Gastroesophageal sphincter (tissue), 3 donors: Measurements from ENCODE around the gene C1GALT1.

Experiments used
- EP300 ChIP-seq: sonication (generic); formaldehyde crosslinking; IDR thresholded peaks from one replicate; pipeline ENCODE4 v1.6.1; 2017; ENCODE audit warnings: antibody characterized with exemption, mild to moderate bottlenecking
- POLR2A ChIP-seq, 2 donors: fragments of 450-650 bp; IDR thresholded peaks; one replicate each; pipeline ENCODE4 v1.6.1; 2017; ENCODE audit warnings: antibody characterized with exemption in 2 of 2, mild to moderate bottlenecking in 2 of 2, moderate library complexity in 1 of 2
- POLR2AphosphoS5 ChIP-seq: sonication (generic); formaldehyde crosslinking; IDR thresholded peaks from one replicate; pipeline ENCODE4 v1.6.1; 2017; ENCODE audit warnings: antibody characterized with exemption
- TF ChIP-seq, protein P1 (sequence below), 4 experiments: fragments of 200-600 bp in 2 of 4; fragments of 450-650 bp in 2 of 4; sonication (generic) in 1 of 4; IDR thresholded peaks; one replicate each; pipeline ENCODE4 v1.5.1; 2017 to 2019; ENCODE audit warnings: antibody characterized with exemption in 4 of 4, mild to moderate bottlenecking in 2 of 4, moderate library complexity in 2 of 4

DNA sequence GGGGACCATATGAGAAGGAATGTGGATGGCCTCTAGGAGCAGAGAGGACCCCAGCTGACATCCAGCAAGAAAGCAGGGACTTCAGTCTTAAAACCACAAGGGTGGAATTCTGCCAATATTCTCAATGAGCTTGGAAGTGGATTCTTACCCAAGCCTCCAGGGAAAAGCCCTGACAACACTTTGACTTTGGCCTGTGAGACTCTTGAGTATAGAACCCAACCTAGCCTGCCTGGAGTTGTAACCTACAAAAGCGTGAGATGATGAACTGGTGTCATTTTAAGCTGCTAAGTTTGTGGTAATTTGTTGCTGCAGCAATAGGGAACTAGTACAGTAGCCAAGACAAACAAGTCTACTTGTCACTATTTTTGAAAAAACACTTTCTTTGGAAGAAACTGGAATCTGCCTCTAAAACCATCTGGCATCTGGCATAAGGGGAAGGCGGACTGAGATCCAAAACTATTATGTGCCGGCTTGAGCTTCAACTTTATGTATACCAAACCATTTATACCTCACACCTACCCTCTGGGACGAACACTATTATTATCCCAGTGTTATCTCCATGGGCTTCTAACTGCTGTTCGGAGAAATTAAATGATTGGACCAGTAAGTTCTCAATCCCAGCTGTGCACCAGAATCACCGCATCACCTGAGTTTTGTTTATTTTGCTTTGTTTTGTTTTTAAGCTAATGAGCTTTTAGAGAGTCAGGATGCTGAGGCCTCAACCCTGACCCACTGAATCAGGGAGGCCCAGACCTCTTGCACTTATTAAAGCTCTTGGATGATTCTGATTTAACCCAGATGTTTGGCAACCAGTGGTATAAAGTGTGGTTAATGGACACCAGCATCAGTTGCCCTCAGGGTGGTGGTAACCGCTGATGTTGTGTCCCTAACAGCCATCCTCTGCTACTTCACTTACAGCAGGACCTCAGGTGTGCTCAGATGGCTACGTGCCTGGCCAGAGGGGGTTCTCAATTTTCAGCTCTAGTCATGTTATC is 83.0 kb downstream of the C1GALT1 start:
- TF ChIP-seq, protein P1, sequence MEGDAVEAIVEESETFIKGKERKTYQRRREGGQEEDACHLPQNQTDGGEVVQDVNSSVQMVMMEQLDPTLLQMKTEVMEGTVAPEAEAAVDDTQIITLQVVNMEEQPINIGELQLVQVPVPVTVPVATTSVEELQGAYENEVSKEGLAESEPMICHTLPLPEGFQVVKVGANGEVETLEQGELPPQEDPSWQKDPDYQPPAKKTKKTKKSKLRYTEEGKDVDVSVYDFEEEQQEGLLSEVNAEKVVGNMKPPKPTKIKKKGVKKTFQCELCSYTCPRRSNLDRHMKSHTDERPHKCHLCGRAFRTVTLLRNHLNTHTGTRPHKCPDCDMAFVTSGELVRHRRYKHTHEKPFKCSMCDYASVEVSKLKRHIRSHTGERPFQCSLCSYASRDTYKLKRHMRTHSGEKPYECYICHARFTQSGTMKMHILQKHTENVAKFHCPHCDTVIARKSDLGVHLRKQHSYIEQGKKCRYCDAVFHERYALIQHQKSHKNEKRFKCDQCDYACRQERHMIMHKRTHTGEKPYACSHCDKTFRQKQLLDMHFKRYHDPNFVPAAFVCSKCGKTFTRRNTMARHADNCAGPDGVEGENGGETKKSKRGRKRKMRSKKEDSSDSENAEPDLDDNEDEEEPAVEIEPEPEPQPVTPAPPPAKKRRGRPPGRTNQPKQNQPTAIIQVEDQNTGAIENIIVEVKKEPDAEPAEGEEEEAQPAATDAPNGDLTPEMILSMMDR (IDR thresholded peaks at IDR 0.05) = no peak
- TF ChIP-seq POLR2A (IDR thresholded peaks at IDR 0.05) = no peak
- no peak for TF ChIP-seq EP300
- TF ChIP-seq POLR2AphosphoS5 = no peak
